ENCODE data around the gene BRD9. TPM values are rescaled to one million over a fixed set of nuclear protein-coding genes. Genes with fewer than 3 reads are reported as not detected.

The BRD9 gene
- total and polyA plus RNA-seq, 2 donors (not counting 3 experiments of a cell fraction or from before 2014, with no cell fraction given), result 17.6 to 67.6 TPM

DNA sequence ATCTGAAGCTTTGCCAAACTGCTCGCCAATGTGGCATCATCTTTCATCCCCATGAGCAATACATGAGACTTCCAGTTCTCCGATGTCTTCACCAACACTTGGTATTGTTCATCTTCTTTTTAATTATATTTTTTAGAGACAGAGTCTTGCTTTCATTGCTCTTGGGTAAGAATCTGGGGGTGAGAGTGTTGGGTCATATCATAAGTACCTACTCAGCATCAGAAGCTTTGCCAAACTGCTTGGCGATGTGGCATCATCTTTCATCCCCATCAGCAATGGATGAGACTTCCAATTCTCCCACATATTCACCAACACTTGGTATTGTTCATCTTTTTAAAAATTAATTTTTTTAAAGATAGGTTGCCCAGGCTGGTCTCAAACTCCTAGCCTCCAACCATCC is 77.2 kb downstream of the BRD9 start:
- Histone ChIP-seq H3K4me1 (ENCODE audit: control insufficient read depth, extremely low read depth, insufficient read depth, low read length) (no peaks in the 10 kb centered on the region), H3K27me3 (ENCODE audit: control insufficient read depth in 2 of 2, insufficient read depth in 2 of 2, low read length in 2 of 2) (no peaks in the 10 kb centered on the region), H3K9me3 (replicated peaks; ENCODE audit: control insufficient read depth, insufficient read depth, low read length) (no peaks in the 10 kb centered on the region), H3K4me3 (replicated peaks in 1 of 3; ENCODE audit: insufficient read depth in 1 of 3, low read depth in 1 of 3, low read length in 3 of 3) (no peak overlapping the region), H3K9ac (replicated peaks; ENCODE audit: extremely low read depth, insufficient read depth, low read length) (no peak overlapping the region), H3K9me1 (replicated peaks; ENCODE audit: control insufficient read depth, extremely low read depth, insufficient read depth, low read length) (no peaks in the 10 kb centered on the region), H4K20me1 (replicated peaks; ENCODE audit: control insufficient read depth, extremely low read depth, insufficient read depth, low read length) (no peaks in the 10 kb centered on the region), H3K36me3 (ENCODE audit: control insufficient read depth in 2 of 2, extremely low read depth in 1 of 2, insufficient read depth in 2 of 2, low read length in 2 of 2) (no peaks in the 10 kb centered on the region), H3K4me2 (ENCODE audit: insufficient read depth, low read length) (no peak overlapping the region), H3K79me2 (ENCODE audit: control insufficient read depth, insufficient read depth, low read length) (no peaks in the 10 kb centered on the region), H3K27ac (ENCODE audit: insufficient read depth, low read depth, low read length) (no peak overlapping the region), H2AFZ (ENCODE audit: low read depth, low read length) (no peak overlapping the region)
- CTCF ChIA-PET, result no interaction called here
- POLR2A ChIA-PET, result no interaction called here
- dilution Hi-C loops (cut with MboI; ENCODE audit: extremely low pct_ligation_motif_present, low sequenced_read_pairs), result no loop called here
- intact Hi-C loops (cut with micrococcal nuclease), result no loop called here
- FAIRE-seq (no peak), DNase-seq (ENCODE audit: low read depth, low spot score) (no peak)
- no peak for TF ChIP-seq FOS (IDR thresholded peaks at IDR 0.05; ENCODE audit: borderline replicate concordance, insufficient read depth, low read length)
- no peak for TF ChIP-seq POLR2AphosphoS5 (IDR thresholded peaks at IDR 0.05; ENCODE audit: insufficient read depth, low read depth, low read length)
- TF ChIP-seq MYC (IDR thresholded peaks at IDR 0.05; ENCODE audit: low read depth, low read length), result no peak
- TF ChIP-seq JUN (IDR thresholded peaks at IDR 0.05; ENCODE audit: borderline replicate concordance, insufficient read depth, insufficient read length, low read depth), result no peak
- TF ChIP-seq GATA2 (IDR thresholded peaks at IDR 0.05; ENCODE audit: insufficient read depth, insufficient read length, low read depth, low read length), result no peak
- TF ChIP-seq, protein P1, sequence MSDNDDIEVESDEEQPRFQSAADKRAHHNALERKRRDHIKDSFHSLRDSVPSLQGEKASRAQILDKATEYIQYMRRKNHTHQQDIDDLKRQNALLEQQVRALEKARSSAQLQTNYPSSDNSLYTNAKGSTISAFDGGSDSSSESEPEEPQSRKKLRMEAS (IDR thresholded peaks at IDR 0.05; ENCODE audit: insufficient read depth, insufficient read length), result no peak
- no peak for TF ChIP-seq POLR2A (IDR thresholded peaks at IDR 0.05; ENCODE audit: low read depth, low read length)
- TF ChIP-seq, protein P2, sequence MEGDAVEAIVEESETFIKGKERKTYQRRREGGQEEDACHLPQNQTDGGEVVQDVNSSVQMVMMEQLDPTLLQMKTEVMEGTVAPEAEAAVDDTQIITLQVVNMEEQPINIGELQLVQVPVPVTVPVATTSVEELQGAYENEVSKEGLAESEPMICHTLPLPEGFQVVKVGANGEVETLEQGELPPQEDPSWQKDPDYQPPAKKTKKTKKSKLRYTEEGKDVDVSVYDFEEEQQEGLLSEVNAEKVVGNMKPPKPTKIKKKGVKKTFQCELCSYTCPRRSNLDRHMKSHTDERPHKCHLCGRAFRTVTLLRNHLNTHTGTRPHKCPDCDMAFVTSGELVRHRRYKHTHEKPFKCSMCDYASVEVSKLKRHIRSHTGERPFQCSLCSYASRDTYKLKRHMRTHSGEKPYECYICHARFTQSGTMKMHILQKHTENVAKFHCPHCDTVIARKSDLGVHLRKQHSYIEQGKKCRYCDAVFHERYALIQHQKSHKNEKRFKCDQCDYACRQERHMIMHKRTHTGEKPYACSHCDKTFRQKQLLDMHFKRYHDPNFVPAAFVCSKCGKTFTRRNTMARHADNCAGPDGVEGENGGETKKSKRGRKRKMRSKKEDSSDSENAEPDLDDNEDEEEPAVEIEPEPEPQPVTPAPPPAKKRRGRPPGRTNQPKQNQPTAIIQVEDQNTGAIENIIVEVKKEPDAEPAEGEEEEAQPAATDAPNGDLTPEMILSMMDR (IDR thresholded peaks at IDR 0.05; ENCODE audit: extremely low read depth in 1 of 2, insufficient read depth in 1 of 2, low read depth in 1 of 2, low read length in 2 of 2), result no peak
- no TSS peak for BruUV-seq (replicated peaks)

Other genes starting within 250 kb of the BRD9 start
- 0.07 and 0.09 TPM in 2 replicates for gene TPPP, start 199.4 kb downstream of the BRD9 start, total RNA-seq
- 0.04 and 0.08 TPM in 2 replicates for gene TPPP, start 199.4 kb downstream of the BRD9 start, polyA plus RNA-seq
- not detected in 2 replicates for gene ZDHHC11B, start 108.1 kb downstream of the BRD9 start, total RNA-seq
- gene ZDHHC11B, start 108.1 kb downstream of the BRD9 start, polyA plus RNA-seq, result not detected in 2 replicates
- 2.1 and 4.4 TPM in 2 replicates for gene ZDHHC11, start 41.8 kb downstream of the BRD9 start, total RNA-seq
- 0.35 and 1.3 TPM in 2 replicates for gene ZDHHC11, start 41.8 kb downstream of the BRD9 start, polyA plus RNA-seq
- 32.9 and 39.0 TPM in 2 replicates for gene TRIP13, start 83 bp upstream of the BRD9 start, total RNA-seq
- gene TRIP13, start 83 bp upstream of the BRD9 start, polyA plus RNA-seq, result 14.9 and 17.4 TPM in 2 replicates
- not detected in 2 replicates for gene NKD2, start 116.0 kb upstream of the BRD9 start, total RNA-seq
- 0.03 and 0.08 TPM in 2 replicates for gene NKD2, start 116.0 kb upstream of the BRD9 start, polyA plus RNA-seq
- gene SLC12A7, start 219.3 kb upstream of the BRD9 start, total RNA-seq, result 28.7 and 38.8 TPM in 2 replicates
- gene SLC12A7, start 219.3 kb upstream of the BRD9 start, polyA plus RNA-seq, result 16.4 and 20.3 TPM in 2 replicates

Measured in endothelial cell of umbilical vein (primary cell).